D341Med (cell line): ENCODE measurements around the gene VCX2.
"Not testable (repeated sequence)": the region's sequence is repeated elsewhere in the genome, so short reads cannot be mapped to it uniquely, and the experiment has no call there.

Source experiments
- DNase-seq: peaks from one replicate; pipeline ENCODE4 v3.0.0; 2012; ENCODE audit warnings: low spot score

VCX2 gene

GRCh38 chrX:8171169-8171568 lies at the start of gene VCX2:
TSS of gene VCX2 (minus strand) at chrX:8171267. CDS start at chrX:8170643, 624 bp downstream.
- DNase-seq = not testable (repeated sequence)

- DNase-seq = no peak
Measured at GRCh38 chrX:8204943-8205342, 33.9 kb upstream of the VCX2 start.

DNA sequence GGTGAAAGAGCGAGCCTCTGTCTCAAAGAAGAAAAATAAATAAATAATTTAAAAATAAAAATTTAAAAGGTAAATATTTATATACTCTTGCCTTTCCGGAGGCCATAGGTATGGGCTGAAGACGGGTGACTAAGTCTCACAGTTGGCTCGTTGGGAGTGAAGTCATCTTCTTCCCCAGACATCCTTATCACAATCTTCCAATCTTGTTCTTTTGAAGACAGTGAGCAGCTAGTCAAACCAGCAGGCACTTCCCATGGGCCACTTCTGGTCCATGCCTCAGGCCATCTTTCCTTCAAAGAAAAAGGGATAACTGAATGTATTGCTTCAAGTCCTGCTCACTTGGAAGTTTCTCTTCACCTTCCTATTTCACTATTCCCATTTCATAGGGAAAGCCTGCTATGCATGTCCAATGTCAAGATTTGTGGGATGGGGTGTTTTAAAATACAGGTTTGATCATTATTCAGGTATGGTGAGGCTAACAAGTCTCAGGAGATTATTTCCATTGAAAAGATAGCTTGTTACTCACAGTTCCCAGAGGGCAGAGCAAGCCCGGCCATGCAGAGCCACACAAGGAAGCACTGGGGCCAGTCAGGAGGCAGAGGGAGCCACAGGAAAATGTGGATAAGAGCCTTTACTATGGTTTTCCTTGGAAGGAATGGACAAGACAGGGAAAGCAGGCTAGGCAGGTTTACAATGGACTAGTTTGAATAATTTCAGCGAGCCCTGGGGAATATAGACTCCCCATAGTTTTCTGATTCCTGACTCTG lies 33.3 kb upstream of the VCX2 start:
- DNase-seq = no peak

DNA sequence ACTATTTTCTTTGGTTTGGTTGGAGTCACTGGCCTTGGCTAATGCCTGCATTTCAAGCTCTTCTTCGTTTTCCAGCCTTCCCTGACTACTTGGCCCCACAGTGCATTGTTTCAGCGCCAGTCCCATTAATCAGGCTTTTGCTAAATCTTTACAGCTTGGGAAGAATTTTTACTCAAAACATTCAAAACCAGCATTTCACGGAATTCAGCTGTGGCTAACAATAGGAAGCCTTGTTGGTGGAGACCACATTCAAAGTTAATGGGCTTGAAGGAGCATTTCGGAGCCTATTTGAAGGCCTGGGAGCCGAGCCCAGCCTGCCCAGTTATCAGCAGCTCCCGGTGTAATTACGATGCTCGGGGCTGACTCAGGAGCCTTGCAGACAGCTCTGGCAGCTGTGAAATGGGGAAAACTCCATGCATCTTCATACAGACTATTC lies 30.8 kb upstream of the VCX2 start:
- no peak for DNase-seq

DNA sequence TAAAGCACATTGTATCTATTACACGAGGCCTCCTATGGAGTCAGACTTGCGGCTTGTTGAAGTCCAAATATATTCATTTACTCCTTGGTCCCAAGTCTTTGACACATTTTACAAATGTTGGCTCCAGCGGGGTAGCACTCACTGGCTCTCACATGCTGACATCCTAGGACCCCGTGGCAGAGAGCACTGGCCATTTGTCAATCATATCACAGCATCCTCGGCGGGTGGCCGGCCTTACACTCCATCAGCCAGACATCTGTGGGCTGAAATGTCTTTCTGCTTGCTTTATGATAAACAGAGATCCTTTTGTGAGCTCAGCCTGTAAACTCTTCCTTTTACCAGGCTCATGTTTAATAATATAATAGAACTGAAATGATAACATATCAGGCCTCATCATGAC lies 25.7 kb upstream of the VCX2 start:
- DNase-seq = no peak

DNA sequence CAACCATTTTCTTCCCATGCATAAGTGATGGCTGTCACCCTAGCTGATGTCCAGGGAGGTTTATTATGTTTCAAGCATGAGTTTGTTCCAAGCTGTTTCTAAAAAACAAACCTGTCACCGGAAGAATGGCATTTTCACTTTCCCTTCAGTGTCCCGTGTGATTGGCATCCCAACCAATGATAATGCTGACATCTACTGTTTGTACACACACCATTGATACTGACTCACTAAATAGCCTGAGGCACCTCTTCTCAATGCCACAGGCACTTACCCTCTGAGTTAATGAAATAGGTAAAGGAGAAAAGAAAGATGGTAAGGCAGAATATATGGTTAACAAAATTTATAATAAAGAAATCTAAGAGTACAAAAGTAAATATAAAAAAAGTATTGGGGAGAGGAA lies 23.1 kb upstream of the VCX2 start:
- DNase-seq = no peak

- no peak for DNase-seq
Measured at GRCh38 chrX:8192276-8192675, 21.2 kb upstream of the VCX2 start.

- DNase-seq = no peak
Measured at GRCh38 chrX:8191022-8191421, 20.0 kb upstream of the VCX2 start.

GRCh38 chrX:8190341-8190830 lies 19.3 kb upstream of the VCX2 start:
- DNase-seq = no peak

DNA sequence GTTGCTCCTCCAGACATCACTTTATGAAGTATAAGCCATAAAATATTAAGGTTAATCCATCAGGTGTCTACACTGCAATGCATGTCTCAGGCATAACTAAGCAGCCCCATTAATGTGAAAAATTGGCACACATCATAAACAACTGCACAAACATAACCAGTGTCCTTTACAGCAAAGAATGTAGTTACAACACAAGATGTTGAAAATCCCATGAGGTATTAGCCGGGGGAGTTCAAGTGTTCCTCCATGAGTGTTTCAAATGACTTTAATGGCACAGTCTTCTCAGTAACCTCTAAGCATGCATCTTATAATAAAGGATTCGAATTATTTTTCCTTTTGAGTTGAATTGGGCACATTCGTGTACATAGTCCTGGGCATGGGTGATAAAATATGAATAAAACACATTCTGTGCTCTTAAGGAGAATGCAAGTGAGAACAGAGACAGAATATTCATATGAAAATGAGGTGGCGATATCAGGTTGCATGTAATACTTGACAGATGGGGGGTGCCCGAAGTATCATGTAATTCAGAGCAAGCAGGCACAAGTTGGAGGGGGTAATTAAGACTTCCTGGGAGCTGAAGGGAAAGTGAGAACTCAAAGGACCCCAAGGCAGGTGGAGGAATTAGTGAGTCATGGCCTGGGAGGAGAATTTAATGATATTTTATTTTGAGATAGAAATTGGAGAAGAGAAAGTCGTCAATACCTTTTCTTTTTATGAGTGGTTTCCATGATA lies 18.2 kb upstream of the VCX2 start:
- no peak for DNase-seq

- DNase-seq = no peak
Measured at GRCh38 chrX:8183346-8183745, 12.3 kb upstream of the VCX2 start.

DNA sequence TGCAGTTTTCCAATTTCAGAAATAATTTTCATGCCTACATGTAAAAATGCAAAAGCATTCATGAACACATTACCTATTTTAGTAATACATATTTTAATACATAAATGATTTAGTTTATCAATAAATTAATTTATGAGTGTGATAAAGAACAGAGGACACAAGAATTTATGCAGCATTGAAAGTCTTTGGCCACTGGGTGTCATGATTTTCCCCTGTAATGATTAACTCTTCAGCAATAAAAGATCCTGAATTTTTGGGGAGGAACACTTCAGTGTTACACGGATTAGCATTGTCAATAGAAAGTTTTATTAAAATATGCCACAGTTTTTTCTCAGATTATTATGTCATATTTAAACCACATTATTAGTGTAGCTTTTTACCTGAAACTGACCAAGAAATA lies 8.6 kb upstream of the VCX2 start:
- DNase-seq = no peak

GRCh38 chrX:8154011-8154410 lies 17.1 kb downstream of the VCX2 start:
- not testable (repeated sequence) for DNase-seq

- DNase-seq = no peak
Measured at GRCh38 chrX:8147226-8147625, 23.8 kb downstream of the VCX2 start.

DNA sequence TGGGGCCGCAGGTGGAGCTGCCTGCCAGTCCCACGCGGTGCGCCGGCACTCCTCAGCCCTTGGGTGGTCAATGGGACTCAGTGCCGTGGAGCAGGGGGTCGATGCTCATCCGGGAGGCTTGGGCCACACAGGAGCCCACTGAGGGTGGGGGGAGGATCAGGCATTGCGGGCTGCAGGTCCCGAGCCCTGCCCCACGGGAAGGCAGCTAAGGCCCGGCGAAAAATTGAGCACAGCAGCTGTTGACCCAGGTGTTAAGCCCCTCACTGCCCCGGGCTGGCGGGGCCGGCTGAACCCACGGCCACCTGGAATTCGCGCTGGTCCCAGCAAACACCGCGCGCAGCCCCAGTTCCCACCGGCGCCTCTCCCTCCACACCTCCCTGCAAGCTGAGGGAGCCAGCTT lies 26.1 kb downstream of the VCX2 start:
- no peak for DNase-seq

- no peak for DNase-seq
Measured at GRCh38 chrX:8141896-8142295, 29.2 kb downstream of the VCX2 start.

- no peak for DNase-seq
Measured at GRCh38 chrX:8140986-8141744, 29.9 kb downstream of the VCX2 start.

- DNase-seq = no peak
Measured at GRCh38 chrX:8139716-8140115, 31.4 kb downstream of the VCX2 start.

- no peak for DNase-seq
Measured at GRCh38 chrX:8138252-8138651, 32.8 kb downstream of the VCX2 start.

- DNase-seq = no peak
Measured at GRCh38 chrX:8126648-8127047, 44.4 kb downstream of the VCX2 start.

- DNase-seq = no peak
Measured at GRCh38 chrX:8126092-8126491, 45.0 kb downstream of the VCX2 start.

DNA sequence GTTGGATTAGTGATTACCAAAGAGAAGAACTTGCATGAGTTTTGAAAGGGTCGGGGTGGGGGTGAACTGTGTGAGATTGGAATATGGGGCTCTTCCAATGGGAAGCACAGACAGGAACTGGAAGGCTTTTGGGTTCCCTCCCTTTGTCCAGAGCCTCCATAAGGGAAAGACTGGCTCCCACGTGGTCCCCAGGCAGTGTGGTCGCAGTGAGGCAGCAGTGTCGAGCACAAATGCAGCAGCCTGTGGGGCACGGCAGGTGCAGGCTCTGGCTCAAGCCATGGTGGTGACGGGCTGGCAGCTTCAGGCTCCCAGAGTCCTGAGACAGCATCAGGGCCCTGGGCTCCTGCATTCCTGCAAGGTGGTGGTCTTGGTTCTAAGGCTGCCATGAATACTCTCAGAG lies 45.5 kb downstream of the VCX2 start:
- DNase-seq = no peak

- no peak for DNase-seq
Measured at GRCh38 chrX:8122538-8122937, 48.5 kb downstream of the VCX2 start.
